ENCODE measurements around the gene IGFBP1. TPM values are rescaled to one million over a fixed set of nuclear protein-coding genes. Genes with fewer than 3 reads are reported as not detected.

The IGFBP1 gene
- total and polyA plus RNA-seq, 8 donors: 0.55 TPM; not detected in 7

DNA sequence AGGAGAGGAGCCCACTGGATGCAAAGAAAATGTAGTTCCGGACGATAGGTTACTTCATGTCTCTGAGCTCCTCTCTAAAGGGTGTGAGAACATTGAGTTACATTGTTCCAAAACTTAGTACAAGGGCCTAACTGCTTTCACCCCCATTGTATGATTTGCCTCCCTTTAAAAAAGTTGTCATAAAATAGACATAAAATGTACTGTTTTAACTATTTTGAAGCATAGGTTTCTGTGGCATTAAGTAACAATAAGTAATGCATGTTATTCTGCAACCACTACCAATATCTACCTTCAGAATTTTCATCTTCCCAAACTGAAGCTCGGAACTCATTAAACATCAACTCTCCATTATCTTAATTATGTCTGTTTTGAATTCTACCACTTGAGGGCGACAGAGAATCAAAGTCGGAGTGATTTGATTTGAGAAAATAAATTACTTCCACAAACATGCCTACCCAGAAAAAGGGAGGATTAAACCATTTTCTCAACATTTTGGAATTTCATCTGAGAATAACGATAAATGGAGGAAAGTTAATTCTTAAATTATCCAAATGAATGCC, 2.7 kb downstream of the IGFBP1 start:
- intact Hi-C loops (cut with DNase I; ENCODE audit: low total_unique reads): no loop called here
- TF ChIP-seq, protein P1, sequence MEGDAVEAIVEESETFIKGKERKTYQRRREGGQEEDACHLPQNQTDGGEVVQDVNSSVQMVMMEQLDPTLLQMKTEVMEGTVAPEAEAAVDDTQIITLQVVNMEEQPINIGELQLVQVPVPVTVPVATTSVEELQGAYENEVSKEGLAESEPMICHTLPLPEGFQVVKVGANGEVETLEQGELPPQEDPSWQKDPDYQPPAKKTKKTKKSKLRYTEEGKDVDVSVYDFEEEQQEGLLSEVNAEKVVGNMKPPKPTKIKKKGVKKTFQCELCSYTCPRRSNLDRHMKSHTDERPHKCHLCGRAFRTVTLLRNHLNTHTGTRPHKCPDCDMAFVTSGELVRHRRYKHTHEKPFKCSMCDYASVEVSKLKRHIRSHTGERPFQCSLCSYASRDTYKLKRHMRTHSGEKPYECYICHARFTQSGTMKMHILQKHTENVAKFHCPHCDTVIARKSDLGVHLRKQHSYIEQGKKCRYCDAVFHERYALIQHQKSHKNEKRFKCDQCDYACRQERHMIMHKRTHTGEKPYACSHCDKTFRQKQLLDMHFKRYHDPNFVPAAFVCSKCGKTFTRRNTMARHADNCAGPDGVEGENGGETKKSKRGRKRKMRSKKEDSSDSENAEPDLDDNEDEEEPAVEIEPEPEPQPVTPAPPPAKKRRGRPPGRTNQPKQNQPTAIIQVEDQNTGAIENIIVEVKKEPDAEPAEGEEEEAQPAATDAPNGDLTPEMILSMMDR (IDR thresholded peaks at IDR 0.05): peak in 4 of 7 experiments; percentile 12 to 51 (median 40)
- TF ChIP-seq EP300 (IDR thresholded peaks at IDR 0.05) (no peak), POLR2AphosphoS5 (IDR thresholded peaks at IDR 0.05) (no peak), POLR2A (IDR thresholded peaks at IDR 0.05) (no peak)
- WGBS, 5 donors: 34 to 45% (median 37%) methylated on average over 6 of the region's 6 CpGs
- Histone ChIP-seq H3K27ac (no peak overlapping the region), H3K4me3 (no peak overlapping the region), H3K4me1 (peaks cover 9 to 16% (median 11%) of the 10 kb centered on the region in 4 donors), H3K36me3 (no peaks in the 10 kb centered on the region), H3K27me3 (peaks cover 8 to 69% (median 32%) of the 10 kb centered on the region in 3 donors), H3K9me3 (no peaks in the 10 kb centered on the region)
- peak in 1 of 2 donors; percentile 59 for DNase-seq

GRCh38 chr7:45891462-45892402, 3.4 kb downstream of the IGFBP1 start:
- Histone ChIP-seq H3K27me3 (peaks cover 8 to 61% (median 32%) of the 10 kb centered on the region in 3 donors), H3K4me1 (peaks cover 9 to 16% (median 11%) of the 10 kb centered on the region in 4 donors), H3K36me3 (no peaks in the 10 kb centered on the region), H3K4me3 (no peak overlapping the region), H3K9me3 (no peaks in the 10 kb centered on the region), H3K27ac (no peak overlapping the region)
- WGBS, 5 donors: 70 to 80% (median 72%) methylated on average over 10 of the region's 10 CpGs
- DNase-seq: no peak
- intact Hi-C loops (cut with DNase I; ENCODE audit: low total_unique reads): no loop called here
- TF ChIP-seq EP300 (IDR thresholded peaks at IDR 0.05) (no peak), POLR2AphosphoS5 (IDR thresholded peaks at IDR 0.05) (no peak), POLR2A (IDR thresholded peaks at IDR 0.05) (no peak)
- TF ChIP-seq, protein P1 (IDR thresholded peaks at IDR 0.05): no peak

DNA sequence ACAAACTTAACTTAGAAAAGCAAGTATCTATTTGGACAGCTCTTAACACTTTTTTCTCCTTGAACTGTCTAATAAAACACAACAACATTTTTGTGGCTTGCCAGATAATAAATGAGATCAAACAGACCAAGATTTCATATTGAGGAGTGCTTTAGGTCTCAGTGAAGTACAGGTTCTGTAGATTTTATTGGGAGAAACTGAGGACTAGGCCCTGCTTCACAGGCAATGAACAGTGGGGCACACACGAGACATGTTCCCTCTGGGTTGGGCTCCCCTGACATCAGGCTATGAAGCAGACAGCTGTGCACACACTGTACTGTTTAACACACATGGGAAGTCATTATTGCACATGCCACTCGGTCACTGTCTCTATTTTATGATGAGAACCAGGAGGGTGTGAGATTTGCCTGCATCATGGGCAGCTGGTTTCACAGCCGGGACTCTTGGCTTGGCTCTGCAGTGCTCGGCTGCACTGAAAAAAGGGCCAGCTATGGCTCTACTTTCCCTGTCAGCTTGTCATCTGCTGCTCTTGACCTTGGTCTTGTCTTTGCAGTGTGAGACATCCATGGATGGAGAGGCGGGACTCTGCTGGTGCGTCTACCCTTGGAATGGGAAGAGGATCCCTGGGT, 4.2 kb downstream of the IGFBP1 start:
- peaks cover 8 to 53% (median 26%) of the 10 kb centered on the region in 3 donors for H3K27me3 ChIP-seq
- WGBS, 5 donors: 67 to 75% (median 73%) methylated on average over 5 to 6 of the region's 6 CpGs
- H3K36me3 ChIP-seq: no peaks in the 10 kb centered on the region
- no peak overlapping the region for H3K27ac ChIP-seq
- DNase-seq: no peak
- no peak overlapping the region for H3K4me3 ChIP-seq
- TF ChIP-seq, protein P1 (IDR thresholded peaks at IDR 0.05): no peak
- no peak for TF ChIP-seq EP300 (IDR thresholded peaks at IDR 0.05)
- no peak for TF ChIP-seq POLR2A (IDR thresholded peaks at IDR 0.05)
- no peak for TF ChIP-seq POLR2AphosphoS5 (IDR thresholded peaks at IDR 0.05)
- peaks cover 9 to 16% (median 11%) of the 10 kb centered on the region in 4 donors for H3K4me1 ChIP-seq
- no peaks in the 10 kb centered on the region for H3K9me3 ChIP-seq
- intact Hi-C loops (cut with DNase I; ENCODE audit: low total_unique reads): no loop called here

DNA sequence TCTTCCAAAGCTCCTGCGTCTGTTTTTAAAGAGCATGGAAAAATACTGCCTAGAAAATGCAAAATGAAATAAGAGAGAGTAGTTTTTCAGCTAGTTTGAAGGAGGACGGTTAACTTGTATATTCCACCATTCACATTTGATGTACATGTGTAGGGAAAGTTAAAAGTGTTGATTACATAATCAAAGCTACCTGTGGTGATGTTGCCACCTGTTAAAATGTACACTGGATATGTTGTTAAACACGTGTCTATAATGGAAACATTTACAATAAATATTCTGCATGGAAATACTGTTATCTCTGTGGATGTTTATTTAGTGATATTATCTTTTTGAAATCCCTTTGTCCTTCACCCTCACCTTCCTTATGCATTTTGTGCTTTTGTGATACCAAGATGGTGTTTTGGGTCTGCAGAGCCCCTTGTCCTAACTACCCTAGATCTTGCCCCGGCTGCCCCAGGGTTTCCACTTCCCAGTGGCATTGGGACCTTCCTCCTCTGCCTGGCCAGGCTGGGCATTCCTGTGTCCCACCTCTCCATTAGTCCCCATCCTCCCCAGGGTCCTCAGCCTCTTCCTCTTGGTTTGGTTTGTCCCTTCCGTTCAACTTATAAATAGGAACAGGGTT, 5.2 kb downstream of the IGFBP1 start:
- Histone ChIP-seq H3K9me3 (no peaks in the 10 kb centered on the region), H3K4me3 (no peak overlapping the region), H3K27ac (no peak overlapping the region), H3K4me1 (peaks cover 5 to 11% (median 6%) of the 10 kb centered on the region in 4 donors), H3K36me3 (no peaks in the 10 kb centered on the region), H3K27me3 (peaks cover 4 to 44% (median 16%) of the 10 kb centered on the region in 3 donors)
- no peak for DNase-seq
- TF ChIP-seq, protein P1 (IDR thresholded peaks at IDR 0.05): no peak
- TF ChIP-seq EP300 (IDR thresholded peaks at IDR 0.05): no peak
- no peak for TF ChIP-seq POLR2AphosphoS5 (IDR thresholded peaks at IDR 0.05)
- no peak for TF ChIP-seq POLR2A (IDR thresholded peaks at IDR 0.05)
- intact Hi-C loops (cut with DNase I; ENCODE audit: low total_unique reads): no loop called here
- 58 to 66% (median 62%) methylated on average over 5 of the region's 5 CpGs for WGBS, 5 donors

Measured in stomach (tissue), 9 donors.